M059J (cell line): ENCODE results near the gene FLNB. TPM values are rescaled to one million over a fixed set of nuclear protein-coding genes. Genes with fewer than 3 reads are reported as not detected.
"Not testable (repeated sequence)": the region's sequence is repeated elsewhere in the genome, so short reads cannot be mapped to it uniquely, and the experiment has no call there.

Source experiments
- DNase-seq: peaks from one replicate; pipeline ENCODE4 v3.0.0-alpha.2; 2012; ENCODE audit warnings: low read depth
- total RNA-seq: library from RNA; depleted of rRNA; stranded (reverse); fragments of >200 nt; shearing (Covaris generic); gene quantifications from 2 replicates; pipeline ENCODE4 v1.2.3, GENCODE V29; 2014

Gene FLNB
- total RNA-seq, 1 experiment from 2014 or later = 130 TPM

DNA sequence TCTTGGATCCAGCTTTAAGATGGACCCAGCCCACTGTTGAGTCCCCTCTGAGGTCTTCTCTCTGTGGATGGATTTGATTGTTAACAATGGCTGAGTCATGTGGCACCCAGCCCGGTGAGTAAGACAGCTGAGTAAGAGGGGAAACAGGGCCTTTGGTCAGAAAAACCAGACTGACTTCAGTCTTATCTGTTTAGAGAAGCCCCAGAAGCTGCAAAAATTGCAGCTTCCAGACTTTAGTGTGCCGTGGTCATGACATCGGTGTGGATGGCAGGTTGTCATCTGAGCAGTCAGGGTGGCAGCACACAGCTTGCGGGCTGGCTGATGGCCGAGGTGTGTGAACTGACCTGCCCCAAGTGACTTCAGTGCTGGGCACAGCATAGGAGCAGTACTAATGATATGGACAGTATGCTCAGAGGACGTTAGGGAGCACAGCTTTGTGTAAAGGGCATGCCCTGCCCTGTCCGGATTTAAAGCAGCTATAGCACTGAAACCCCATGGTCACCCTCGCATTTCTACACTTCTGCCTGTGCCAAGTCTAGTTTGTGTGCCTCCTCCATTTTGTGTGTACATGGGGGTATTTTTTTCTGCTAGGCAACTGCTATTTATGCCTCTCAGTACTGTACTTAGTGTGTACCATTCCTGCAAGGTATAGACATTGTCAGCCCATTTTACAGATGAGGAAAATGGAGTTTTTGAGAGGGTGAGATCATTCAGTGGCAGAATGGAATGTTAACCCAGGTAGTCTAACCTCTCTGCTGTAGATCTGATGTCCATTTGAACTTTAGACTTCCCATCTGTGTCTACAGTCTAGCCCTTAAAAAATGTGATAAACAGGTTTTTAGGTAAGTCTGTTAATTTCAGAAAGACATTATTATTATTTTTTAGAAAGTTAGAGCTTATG is 44.4 kb downstream of the FLNB start:
- peak; percentile 98 for DNase-seq

DNA sequence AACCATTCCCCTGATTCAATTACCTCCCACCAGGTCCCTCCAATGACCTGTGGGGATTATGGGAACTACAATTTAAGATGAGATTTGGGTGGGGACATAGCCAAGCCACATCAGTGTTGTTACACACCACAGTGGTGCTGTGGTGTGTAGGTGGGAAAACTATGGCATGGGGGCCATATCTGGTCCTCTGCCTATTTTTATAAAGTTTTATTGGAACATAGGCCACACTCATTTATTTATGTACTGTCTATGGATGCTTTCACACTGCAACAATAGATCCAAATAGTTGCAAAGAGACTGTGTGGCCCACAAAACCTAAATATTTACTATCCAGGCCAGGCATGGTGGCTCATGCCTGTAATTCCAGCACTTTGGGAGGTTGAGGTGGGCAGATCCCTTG is 46.4 kb downstream of the FLNB start:
- DNase-seq = no peak

DNA sequence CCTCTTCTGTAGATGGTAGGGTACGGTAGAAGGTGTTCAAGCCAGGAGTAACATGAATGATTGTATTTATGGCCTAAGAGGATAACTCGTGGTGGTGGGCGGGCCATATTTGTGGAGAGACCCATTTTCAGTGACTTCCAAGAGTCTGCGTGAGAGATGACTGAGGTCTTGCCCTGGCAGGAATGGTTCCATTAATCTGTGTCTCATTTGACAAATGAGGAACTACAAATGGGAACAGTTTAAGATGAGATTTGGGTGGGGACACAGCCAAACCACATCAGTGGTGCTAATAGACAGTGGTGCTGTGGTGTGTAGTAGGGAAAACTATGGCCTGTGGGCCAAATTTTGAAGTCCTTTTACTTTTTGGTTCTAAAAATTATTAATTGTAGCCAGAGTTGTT is 47.1 kb downstream of the FLNB start:
- no peak for DNase-seq

DNA sequence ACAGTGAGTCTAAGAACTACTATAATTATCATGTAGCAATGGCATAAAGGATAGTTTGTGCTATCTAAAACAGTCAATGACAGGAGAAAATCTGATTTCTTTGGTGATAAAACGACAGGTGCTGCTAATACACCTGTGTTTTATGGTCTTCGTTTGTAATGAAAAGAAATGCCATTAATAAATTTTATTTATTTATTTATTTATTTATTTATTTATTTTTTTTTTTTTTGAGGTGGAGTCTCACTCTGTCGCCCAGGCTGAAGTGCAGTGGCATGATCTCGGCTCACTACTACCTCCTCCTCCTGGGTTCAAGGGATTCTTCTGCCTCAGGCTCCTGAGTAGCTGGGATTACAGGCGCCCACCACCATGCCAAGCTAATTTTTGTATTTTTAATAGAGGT is 47.7 kb downstream of the FLNB start:
- not testable (repeated sequence) for DNase-seq

DNA sequence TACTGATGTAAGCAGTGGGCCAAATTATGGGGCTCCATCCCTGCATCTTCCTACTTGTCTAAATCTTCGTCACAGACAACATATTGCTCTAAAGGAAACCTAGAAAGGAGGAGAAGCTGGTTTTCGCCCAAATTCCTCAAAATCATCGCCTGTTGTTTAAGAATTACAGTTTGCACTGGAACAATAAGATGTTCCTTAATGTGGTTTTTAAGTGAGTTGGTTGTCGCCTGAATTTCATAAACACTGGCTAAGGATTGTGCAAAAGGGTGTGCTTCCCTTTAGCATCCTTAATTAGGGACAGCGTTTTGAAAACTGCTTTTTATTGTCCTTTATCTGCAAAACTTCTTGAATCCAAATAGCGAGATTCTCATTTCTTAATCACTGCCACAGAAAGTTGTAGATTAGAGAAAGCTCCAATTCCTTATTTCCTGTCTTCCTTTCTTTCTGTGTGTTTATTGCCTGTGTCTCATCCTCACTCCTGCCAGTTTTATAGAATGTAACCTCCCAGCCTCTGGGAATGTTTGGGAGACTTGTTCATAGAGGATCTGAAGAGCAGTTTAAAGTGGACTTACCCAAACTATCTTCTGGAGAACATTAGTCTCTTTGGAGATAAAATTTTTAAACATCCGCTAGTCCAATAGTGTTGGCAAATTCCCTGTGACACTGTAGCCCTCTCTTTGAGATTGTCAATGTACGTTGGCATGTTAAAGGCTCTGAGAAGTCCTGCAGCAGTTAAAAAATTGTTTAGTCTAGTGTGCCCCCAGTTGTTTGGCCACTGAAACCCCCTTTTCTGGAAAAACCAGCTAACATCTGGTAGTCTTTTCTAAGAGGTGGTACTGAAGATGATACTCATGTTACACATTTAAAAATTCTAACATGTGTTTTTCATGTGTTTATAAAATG is 50.4 kb downstream of the FLNB start:
- DNase-seq = peak; percentile 85

DNA sequence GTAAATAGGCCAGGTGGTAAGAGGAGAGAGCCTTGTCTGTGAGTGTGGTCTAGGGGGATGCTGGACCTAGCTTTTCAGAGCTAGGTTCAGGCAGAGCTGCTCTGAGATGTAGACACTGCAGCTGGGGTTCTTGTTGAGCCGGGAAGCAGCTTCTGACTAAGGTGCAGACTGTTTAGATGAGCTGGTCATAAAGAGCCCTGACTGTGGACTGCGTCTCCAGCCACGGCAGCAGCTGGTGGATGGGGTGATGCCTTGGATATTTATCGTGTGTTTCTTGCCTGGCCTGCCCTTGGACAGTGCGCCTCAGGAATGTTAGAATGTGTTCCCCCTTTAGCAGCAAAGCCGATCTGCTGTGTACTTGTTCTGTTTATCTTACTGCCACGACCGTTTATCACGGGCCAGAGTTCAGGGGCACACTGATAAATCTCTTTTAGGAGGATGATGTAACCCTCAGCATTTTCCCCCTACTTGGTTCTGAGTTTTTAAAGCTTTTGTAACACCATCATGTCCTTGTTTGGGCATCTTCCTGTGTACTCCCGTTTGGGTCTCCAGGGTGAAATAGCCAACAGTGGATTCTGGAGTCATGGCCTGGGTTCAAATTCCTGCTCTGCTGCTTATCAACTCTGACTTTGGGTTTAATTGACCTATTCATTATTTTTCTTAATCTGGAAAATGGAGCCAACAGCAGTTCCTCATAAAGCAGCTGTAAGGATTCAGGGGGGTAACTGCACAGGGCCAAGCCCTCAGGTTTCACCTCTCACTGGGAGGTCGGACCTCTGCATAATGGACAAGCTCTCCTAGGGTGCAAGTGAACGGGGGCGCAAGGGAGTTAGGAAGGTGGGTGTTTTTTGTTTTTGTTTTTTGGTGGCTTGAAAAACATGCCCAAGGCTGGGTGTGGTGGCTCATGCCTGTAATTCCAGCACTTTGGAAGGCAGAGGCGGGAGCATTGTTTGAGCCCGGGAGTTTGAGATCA is 51.4 kb downstream of the FLNB start:
- DNase-seq = peak; percentile 87

DNA sequence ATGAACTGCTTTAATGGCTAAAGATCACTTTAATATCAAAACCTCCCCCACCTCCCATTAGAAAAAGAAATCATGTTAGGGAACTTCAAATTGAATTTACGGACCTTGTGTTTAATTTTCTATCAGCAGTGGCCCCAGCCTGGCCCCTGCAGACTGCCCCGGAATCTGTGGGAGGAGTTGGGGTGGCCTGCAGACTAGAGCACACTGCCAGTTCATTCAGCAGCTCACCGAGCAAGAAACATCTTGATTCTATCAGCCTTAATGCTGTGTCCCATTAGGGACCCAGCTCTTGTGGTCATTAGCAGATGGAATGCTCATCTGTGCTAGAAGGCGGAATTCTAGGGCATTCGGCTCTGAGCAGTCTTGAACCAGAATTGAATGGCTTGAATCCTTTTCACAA is 54.2 kb downstream of the FLNB start:
- DNase-seq = no peak

DNA sequence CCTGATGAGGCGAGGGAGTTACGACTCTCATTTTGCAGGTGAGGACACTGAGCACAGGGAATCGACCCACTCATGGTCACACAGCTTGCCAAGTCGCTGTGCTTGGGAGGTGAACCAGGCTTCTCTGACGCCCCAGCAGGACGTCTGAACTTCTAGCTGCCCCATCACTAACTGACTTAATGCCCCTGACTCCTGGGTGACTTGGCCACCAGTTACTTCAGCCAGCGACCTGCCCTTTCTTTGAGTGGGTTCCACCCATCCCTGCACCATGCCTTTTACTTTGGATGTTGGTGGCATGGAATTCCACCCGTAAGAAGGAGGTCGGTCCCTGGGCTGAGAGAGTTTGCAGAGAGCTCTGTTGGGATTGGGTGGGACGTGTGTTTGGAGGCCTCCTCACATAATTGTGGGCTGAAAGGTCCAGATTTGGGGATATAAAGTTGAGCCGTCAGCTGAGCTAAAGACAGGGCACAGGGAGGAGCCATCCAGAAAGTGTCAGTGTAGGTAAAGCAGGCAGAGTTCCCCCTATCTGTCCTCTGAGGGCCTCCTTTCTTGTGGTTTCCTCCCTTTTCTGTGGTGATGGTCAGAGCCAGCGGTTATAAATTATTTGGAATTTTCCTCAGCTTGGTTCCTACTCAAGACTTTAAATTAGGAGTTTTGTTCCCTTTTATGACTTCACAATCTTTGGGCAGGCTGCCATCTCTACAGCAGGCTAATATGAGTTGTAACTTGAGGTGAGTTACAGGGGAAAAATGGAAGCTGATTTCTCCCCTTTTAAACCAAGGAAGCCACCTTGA is 55.0 kb downstream of the FLNB start:
- peak; percentile 93 for DNase-seq

DNA sequence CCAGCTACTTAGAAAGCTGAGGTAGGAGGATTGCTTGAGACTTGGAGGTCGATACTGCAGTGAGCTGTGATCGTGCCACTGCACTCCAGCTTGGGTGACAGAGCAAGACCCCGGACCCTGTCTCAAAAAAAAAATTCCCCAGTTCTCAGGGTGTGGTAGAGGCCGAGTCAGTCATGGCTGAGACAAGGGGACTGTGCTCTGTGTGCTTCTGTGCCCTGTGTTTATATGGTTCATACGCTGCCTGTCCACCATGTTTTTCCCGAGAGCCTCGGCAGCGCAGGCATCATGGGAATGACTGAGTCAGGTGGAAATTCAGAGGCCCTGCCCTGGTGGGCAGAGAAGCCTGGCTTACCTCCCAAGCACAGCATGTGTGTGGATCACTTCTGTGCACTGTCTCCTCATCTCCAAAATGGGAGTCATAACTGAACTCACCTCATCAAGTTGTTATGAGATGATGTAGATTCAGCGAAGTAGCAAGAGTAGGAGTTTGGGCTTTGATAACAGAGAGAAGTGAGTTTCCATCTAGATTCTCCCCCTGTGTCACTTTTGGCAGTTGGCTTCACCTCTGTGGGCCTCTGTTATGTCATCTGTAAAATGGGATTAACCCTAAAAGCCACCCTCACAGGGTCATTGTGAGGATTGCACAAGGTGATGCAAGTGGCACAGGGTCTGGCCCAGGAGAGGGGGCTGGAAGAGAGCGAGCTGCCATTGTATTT is 56.9 kb downstream of the FLNB start:
- no peak for DNase-seq

DNA sequence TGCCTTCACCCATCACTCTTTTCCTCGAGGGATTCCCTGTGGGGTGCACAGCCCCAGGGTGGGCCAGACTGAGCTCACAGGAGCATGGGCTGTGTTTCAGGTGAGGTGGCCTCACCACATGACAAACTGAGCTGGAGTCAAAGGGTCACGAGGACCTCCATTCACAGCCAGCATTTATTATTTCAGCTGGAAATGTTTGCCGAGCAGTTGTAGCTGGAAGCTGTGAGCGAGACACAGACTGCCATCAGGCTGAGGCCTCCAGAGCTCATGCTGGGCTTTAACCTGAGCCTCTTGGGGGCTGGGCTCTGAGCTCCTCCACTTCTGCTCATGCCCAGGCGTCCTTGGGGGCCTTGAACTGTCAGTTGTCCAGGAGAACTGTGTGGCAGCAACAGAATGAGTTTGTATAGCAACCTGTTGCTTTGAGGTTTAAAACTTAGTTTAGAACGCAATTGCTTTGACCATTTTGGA is 57.5 kb downstream of the FLNB start:
- no peak for DNase-seq

DNA sequence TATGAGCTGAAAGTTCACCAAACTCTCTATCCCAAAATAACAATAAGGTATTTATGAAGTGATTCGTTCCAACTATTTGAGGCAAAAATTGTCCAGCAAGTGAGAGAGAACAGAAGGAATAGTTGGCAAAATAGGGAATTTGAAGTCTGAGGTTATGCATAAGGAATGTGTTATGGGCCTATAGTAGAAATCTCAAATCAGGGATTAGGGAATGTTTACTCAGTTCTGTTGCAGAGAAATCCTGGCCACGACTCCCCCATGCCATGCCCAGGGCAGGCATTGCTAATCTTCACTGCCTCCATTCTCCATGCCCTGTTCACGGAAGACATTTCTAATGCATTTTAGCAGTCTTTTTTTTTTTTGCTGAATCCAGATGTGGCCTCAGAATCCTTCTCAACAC is 58.6 kb downstream of the FLNB start:
- DNase-seq = peak; percentile 54

DNA sequence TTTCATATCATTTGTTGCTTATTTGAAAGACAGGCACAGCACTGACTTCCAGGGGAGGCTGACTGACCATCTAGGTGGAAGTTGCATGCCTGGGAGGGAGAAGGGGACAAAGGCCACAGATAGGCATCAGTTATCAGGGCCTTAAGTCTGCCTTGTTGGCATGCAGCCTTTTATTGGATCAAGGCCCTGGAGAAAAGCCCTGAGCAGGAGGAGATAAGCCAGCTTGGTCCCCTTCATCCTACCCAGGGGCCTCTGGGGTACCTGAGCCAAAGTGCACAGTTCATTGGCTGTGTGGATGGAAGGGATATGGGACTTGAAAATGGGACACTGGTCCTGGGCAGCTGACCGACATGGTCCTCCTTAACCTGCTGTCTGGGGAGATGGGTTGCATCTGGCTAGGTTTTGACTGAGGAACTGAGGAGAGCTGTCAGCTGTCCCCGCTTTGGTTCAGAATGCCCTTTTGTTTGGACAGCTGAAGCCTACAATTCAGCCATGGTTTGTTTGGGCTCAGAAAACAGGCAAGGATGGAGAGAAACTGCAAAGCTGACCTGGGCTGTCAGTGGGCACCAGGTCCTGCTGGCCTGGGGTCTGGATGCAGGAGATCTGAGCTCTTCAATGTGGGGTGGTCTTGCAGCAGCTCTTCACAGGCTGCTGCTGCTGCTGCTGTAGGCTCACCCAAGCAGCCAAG is 60.0 kb downstream of the FLNB start:
- no peak for DNase-seq

DNA sequence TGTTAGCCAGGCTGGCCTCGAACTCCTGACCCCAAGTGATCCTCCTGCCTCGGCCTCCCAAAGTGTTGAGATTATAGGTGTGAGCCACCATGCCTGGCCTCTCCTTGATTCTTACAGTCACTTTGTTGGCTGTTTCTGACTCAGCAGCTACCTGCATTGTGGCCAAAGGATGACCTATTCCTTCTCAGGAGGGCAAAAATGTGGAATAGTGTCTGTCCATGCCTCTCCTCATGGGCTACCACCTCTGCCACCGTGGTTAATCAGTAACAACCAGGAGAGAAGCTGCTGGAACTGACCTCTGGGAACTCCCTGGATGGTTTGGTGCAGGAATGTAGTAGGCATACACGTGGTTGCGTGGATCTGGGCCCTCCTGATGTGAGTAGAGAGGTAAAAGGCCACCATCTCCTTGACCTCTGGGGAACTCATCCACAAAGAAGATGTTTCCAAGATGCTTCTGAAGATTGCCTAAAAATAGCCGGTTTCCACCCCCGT is 63.3 kb downstream of the FLNB start:
- peak; percentile 67 for DNase-seq

DNA sequence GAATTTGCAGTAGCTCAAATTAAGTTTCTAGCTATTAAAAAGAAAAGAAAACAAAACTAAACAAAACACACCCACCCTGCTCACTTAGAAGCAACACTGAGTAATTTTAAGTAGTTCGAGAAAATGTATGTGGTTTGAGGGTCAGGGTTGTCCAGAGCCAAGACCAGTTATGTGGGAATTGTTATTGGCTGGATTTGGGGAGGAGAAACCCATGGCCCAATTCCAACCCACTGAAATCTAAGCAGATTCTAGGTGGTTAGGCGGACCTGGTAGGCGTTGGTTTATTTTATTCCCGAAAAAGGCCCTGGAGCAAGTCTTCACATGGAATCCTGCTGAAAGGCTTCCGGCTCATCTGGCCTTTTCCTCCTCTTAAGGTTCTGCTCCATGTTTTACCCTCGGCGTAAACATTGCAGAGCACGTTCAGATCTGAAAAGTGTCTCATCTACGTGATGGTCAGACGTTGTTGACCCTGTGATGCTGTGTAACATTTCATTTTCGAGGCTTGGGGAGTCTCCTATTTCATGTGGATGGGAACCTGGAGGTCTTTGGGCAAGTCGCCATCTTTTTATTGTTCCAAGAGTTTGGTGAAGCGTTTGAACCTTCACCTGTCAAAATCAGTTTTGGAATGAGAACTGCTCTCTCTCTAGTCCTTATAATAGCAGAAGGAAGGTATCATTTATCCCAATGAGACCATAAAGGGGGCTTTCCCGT is 64.0 kb downstream of the FLNB start:
- peak; percentile 95 for DNase-seq

DNA sequence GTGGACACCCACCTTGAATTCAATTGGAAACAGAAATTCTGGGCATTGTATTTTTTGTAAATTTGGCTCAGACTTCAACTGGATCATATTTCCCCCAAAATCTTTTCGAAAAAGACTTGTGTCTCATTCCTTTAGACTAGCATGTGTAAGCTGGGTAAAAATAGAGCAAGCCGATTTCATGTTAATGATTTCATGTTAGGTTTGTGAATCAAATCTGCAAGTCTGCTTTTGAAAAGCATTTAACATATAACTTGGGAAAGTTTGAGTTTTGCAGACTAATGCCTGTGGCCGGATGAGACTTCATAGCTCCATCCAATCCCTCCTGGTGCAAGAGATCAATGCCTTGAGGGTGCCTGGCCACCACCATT is 64.5 kb downstream of the FLNB start:
- DNase-seq = no peak

DNA sequence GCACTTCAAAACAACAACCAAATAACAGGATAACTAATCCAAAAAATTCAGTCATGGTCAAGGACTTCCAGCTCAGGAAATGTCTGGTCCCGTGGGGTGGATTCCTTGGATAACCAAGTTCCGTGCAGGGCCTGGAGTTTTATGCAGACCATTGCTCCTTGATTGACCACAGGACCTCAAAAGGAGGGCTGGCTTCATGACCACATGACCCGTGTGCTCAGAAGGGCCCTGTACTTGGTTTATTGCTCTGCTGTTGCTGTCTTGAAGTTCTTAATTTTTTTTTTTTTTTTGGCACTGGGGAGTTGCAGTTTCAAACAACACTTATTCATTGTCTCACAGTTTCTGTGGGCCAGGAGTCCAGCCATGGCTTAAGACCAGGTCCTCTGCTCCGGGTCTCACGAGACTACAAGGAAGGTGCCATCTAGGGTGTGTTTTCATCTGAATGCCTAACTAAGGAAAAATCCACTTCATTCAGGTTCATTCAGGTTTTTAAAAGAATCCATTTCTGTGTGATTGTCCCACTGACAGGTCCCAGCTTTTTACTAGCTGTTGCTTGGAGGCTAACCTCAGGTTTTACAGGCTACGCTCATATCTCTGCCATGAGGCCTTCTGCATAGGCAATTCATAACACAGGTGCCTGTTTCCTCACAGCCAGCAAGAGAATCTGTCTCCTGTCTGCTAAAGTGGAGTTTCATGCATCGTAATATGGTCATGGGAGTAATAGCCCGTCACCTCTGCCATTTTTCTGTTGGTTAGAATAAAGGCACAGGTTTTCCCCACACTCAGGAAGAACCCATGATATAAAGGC is 65.3 kb downstream of the FLNB start:
- no peak for DNase-seq

DNA sequence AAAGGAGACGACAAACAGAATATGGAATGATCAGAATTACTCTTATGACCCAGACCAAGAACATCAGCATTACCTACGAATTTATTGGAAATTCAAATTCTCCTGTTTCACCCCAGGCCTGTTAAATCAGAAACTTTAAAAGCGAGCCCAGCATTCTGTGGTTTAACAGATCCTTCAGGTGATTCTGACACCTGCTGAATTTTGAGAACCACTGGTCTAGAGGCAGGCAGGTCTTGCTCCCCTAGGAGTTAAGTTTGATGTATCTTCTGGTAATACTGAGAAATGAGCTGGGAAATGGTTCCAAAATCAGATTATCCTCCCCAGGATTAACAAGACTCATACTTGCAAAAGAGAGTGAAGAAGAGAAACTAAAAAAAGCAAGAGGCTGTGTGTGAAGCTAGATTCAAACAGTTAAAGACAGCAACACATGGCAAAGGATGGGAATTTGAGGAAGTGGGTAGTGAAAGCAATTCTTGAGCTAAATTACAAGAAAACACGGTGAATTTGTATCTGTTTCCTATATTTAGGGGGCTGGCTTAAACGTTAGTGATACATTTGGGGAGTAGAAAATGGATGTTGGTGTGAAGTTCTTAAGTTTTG is 66.0 kb downstream of the FLNB start:
- DNase-seq = no peak
